ENCODE data around the gene COLEC11.

COLEC11 gene

DNA sequence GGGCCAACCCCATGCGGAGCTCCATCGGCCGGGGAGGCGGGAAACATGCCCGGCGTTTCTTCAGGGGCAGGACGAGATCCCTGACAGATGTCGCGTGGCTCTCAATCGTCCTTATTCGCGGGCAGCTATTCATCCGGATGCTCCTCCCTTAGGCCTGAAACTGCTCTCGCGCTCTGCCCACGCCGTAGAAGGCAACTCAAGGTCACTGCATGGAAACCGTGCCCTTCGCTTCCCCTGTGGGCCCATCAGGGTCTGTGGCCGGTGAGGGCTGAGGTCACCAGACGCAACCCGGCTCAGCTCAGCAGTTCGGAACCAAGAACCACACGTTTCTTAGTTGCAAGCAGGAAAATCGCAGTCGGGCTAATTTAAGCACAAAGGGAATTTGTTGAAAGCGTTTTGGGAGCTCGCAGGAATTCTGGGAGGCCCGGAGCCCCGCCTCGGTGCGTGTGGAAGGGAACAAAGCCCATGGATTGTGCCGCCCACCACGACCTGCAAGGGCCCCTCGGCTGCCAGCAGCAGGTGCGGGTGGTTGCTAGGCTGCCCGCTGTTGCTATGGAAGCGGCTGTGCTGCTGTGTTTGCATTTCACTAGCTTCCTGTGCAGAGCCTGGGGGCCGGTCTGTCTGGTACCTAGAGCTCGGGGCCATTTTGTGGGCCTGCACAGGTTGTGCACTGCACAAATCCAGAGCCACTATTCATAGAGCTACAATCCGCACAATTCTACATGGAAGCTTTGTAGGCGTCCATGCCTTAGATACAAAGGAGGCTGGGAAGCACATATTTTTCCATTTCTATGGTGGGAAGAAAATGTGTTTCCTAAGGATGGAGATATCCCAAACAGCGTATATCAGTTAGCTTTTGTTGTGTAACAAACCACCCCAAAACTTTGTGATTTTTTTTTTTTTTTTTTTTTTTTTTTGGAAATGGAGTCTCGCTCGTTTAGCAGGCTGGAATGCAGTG, 57.1 kb downstream of the COLEC11 start:
- H3K4me3 ChIP-seq (ENCODE audit: low read depth, low read length): peak overlapping the region; percentile 51
- peak; percentile 56 for DNase-seq (ENCODE audit: low read depth)
- TF ChIP-seq, protein P1, sequence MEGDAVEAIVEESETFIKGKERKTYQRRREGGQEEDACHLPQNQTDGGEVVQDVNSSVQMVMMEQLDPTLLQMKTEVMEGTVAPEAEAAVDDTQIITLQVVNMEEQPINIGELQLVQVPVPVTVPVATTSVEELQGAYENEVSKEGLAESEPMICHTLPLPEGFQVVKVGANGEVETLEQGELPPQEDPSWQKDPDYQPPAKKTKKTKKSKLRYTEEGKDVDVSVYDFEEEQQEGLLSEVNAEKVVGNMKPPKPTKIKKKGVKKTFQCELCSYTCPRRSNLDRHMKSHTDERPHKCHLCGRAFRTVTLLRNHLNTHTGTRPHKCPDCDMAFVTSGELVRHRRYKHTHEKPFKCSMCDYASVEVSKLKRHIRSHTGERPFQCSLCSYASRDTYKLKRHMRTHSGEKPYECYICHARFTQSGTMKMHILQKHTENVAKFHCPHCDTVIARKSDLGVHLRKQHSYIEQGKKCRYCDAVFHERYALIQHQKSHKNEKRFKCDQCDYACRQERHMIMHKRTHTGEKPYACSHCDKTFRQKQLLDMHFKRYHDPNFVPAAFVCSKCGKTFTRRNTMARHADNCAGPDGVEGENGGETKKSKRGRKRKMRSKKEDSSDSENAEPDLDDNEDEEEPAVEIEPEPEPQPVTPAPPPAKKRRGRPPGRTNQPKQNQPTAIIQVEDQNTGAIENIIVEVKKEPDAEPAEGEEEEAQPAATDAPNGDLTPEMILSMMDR (conservative IDR thresholded peaks at IDR 0.05; ENCODE audit: low read depth, low read length): no peak

DNA sequence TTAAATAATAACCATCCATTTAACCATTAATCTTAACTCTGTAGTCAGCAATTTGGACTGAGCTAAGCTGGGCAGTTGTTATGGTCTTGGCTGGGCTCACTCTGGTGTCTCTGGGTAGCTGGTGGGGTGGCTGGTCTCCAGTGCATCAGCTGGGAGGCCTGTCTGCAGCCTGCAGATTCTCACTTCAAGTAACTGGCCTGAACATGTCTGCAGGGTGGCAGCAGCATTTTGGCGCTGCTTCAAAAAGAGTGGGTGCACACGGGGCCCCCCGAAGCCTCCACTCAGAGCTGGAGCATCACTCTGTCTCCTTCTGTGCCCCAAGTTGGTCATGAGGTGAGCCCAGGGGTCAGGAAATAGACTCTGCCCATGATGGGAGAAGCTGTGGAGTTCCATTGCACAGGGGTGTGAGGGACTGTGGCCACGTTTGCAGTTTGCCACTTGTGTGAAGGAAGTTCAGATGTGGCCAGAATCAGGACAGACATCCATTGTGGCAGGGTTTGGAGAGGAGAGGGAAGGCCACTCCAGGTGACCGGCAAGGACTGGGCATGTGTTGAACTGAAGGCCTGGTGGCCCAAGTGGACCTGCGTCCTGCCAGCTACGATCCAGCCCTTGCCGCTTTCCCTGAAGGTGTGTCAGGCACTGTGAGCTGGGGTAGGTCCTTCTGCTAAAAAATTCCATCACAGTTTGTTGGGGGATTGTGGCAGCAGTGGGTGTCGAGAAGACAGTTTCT, 58.1 kb downstream of the COLEC11 start:
- H3K4me3 ChIP-seq (ENCODE audit: low read depth, low read length): no peak overlapping the region
- TF ChIP-seq, protein P1 (conservative IDR thresholded peaks at IDR 0.05; ENCODE audit: low read depth, low read length): no peak
- no peak for DNase-seq (ENCODE audit: low read depth)

DNA sequence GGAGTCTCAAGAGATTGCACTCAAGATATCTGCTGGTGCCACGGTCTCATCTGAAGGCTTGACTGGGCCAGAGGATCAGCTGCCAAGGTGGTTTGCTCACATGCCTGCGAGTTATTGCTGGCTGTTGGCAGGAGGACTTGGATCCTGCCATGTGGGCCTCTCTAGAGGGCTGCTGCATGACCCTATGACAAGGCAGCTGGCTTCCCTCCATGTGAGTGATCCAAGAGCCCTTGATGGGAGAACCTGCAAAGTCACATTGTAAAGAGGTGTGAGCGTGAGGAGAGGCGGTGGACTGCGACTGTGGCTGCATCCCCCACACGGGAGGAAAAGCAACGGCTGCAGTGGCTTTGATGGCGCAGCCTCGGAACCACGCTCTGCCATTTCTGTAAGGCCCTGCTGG, 59.1 kb downstream of the COLEC11 start:
- no peak for DNase-seq (ENCODE audit: low read depth)
- H3K4me3 ChIP-seq (ENCODE audit: low read depth, low read length): no peak overlapping the region
- TF ChIP-seq, protein P1 (conservative IDR thresholded peaks at IDR 0.05; ENCODE audit: low read depth, low read length): no peak

DNA sequence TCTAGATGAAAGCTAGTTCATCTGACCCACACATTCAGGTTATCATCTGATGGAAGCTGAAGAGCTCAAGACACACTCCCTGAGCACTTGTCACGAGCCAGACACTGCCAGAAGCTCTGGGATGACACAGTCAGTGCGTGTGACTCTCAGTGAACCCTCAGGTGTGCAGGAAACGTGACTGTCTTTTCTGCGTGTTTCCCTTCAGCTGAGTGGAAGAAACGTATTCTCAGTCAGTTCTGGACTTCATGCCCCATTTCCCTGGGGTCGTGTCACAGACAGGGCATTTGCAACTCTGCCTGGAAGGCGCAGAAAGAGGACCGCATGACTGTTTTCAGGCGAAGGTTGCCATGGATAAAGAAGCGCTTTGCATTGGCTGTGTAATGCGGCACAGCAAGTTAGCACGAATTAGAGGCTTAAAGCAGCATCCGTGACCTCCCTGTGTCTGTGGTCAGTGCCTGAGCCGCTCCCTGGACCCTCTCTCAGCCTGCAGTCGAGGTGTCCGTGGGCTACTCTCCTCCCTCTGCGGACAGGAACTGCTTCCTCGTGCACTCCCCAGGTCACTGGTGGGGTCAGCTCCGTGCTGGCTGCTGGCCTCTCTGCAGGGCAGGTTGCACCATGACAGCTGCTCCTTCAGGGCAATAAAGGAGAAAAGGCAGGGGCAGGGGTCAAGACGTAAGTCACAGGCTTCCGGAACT, 59.8 kb downstream of the COLEC11 start:
- TF ChIP-seq, protein P1 (conservative IDR thresholded peaks at IDR 0.05; ENCODE audit: low read depth, low read length): no peak
- no peak for DNase-seq (ENCODE audit: low read depth)
- H3K4me3 ChIP-seq (ENCODE audit: low read depth, low read length): no peak overlapping the region

DNA sequence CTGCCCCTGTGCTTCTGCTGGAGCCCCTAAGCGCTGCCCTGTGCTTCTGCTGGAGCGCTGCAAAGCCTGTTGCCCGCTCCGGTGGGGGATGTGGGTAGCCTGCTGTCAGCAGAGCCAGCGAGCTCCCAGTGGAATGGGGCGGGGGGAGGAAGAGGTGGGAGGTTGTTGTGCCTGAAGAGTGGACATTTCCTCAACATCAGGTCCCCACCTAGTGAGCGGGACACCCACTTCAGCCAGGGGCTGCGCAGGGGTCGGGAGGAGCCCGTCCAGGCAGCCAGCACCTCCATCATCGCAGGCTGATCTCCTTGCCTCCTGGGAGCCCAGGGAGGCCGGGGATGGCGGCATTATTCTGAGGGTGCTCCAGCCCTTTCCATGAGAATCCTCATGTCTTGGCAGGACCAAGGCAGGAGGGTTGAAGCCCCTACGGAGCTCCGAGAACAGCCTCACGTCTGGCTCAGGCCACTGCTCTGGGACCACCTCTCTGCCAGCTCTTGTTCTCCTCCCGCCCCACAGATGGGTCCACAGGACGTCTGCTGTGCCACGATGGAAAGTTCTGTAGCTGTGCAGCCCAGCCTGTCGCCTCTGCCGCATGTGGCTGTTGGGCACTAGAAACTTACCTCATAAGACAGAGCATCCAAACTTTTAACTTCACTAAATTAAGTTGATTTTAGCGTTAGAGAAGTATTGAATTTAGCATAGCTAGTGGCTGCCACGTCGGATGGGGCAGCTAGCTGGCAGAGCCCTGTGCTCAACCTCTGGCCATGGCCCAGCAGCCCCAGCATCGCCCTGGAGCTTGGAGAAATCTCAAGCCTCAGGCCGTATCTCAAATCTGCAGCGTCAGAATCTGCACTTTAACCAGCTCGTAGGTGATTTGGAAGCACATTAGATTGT, 61.2 kb downstream of the COLEC11 start:
- TF ChIP-seq, protein P1 (conservative IDR thresholded peaks at IDR 0.05; ENCODE audit: low read depth, low read length): no peak
- no peak for DNase-seq (ENCODE audit: low read depth)
- no peak overlapping the region for H3K4me3 ChIP-seq (ENCODE audit: low read depth, low read length)
